H1 (cell line): ENCODE measurements around the gene SUB1. TPM values are rescaled to one million over a fixed set of nuclear protein-coding genes. Genes with fewer than 3 reads are reported as not detected.

ENCODE experiments used
- CTCF ChIA-PET: fragments of 300-600 bp; sonication (Branson Sonifier 250); formaldehyde crosslinking; loops from one replicate; lab custom pipeline; 2021; ENCODE audit not compliant: partially characterized antibody; lab: Charles Lee
- POLR2A ChIA-PET: fragments of 300-600 bp; sonication (Branson Sonifier 250); formaldehyde crosslinking; loops from one replicate; lab custom pipeline; 2021; ENCODE audit warnings: inconsistent platforms; ENCODE audit not compliant: partially characterized antibody; lab: Charles Lee
- DNase-seq, 2 experiments: peaks; one replicate each; pipeline versions ENCODE4 v3.0.0 to v3.0.0-alpha.2; 2010 to 2022; ENCODE audit warnings: low spot score in 2 of 2, low read depth in 1 of 2, mixed read lengths in 1 of 2
- FAIRE-seq: peaks from 2 replicates; lab custom pipeline; 2011; peaks lifted over from hg19 to GRCh38; lab: Jason Lieb, UNC
- H2AFZ ChIP-seq: 2 replicates; pipeline ENCODE4 v1.8.1; 2012; ENCODE audit warnings: low read length, inconsistent platforms
- H2AK5ac ChIP-seq: 2 replicates; pipeline ENCODE4 v1.6.1; 2013; ENCODE audit warnings: low read depth, low read length
- H2BK120ac ChIP-seq: replicated peaks from 2 replicates; pipeline ENCODE3; 2013; ENCODE audit warnings: low read depth, low read length, inconsistent platforms
- H2BK12ac ChIP-seq: 2 replicates; pipeline ENCODE4 v1.6.1; 2013; ENCODE audit warnings: low read depth, low read length
- H2BK15ac ChIP-seq: 2 replicates; pipeline ENCODE4 v1.6.1; 2013; ENCODE audit warnings: low read length
- H2BK20ac ChIP-seq: 2 replicates; pipeline ENCODE4 v1.6.1; 2013; ENCODE audit warnings: low read length
- H2BK5ac ChIP-seq: 2 replicates; pipeline ENCODE4 v1.6.1; 2013; ENCODE audit warnings: low read depth, low read length
- H3K14ac ChIP-seq: 2 replicates; pipeline ENCODE4 v1.6.1; 2013; ENCODE audit warnings: inconsistent platforms; ENCODE audit not compliant: insufficient read length
- H3K18ac ChIP-seq: 2 replicates; pipeline ENCODE4 v1.6.1; 2013; ENCODE audit warnings: low read length; ENCODE audit errors: extremely low read depth
- H3K23ac ChIP-seq: 2 replicates; pipeline ENCODE4 v1.6.1; 2013; ENCODE audit warnings: inconsistent platforms; ENCODE audit not compliant: insufficient read length
- H3K23me2 ChIP-seq: 2 replicates; pipeline ENCODE4 v1.6.1; 2013; ENCODE audit warnings: low read depth, low read length
- H3K27ac ChIP-seq: 2 replicates; pipeline ENCODE4 v1.6.1; 2011; ENCODE audit warnings: low read depth, low read length, inconsistent platforms
- H3K27me3 ChIP-seq, 4 experiments: replicated peaks in 1 of 4; 1 replicate in 1 of 4; 2 replicates in 3 of 4; pipeline versions ENCODE4 v1.6.1 to v1.8.1; 2011 to 2013; ENCODE audit warnings: low read length in 3 of 4, mild to moderate bottlenecking in 3 of 4, inconsistent platforms in 2 of 4, mixed read lengths in 2 of 4, moderate library complexity in 1 of 4; ENCODE audit not compliant: control insufficient read depth in 3 of 4, insufficient read depth in 3 of 4; ENCODE audit errors: extremely low read depth in 1 of 4
- H3K36me3 ChIP-seq, 4 experiments: 2 replicates each; pipeline versions ENCODE4 v1.6.1 to v1.8.1; 2011 to 2013; ENCODE audit warnings: mild to moderate bottlenecking in 4 of 4, low read length in 3 of 4, moderate library complexity in 2 of 4, control low read depth in 1 of 4, inconsistent platforms in 1 of 4; ENCODE audit not compliant: insufficient read depth in 4 of 4, control insufficient read depth in 2 of 4
- H3K4ac ChIP-seq: replicated peaks from 2 replicates; pipeline ENCODE3; 2013; ENCODE audit warnings: low read length, low read depth, mixed read lengths, inconsistent platforms; ENCODE audit not compliant: insufficient read length
- H3K4me1 ChIP-seq, 4 experiments: replicated peaks in 1 of 4; 1 replicate in 1 of 4; 2 replicates in 3 of 4; pipeline versions ENCODE4 v1.6.1 to v1.8.1; 2011 to 2013; ENCODE audit warnings: low read length in 3 of 4, inconsistent platforms in 2 of 4, mixed read lengths in 1 of 4; ENCODE audit not compliant: insufficient read depth in 4 of 4, control insufficient read depth in 3 of 4
- H3K4me2 ChIP-seq, 2 experiments: 2 replicates each; pipeline versions ENCODE4 v1.6.1 to v1.8.1; 2011 to 2013; ENCODE audit warnings: low read depth in 2 of 2, low read length in 2 of 2, control low read depth in 1 of 2, inconsistent platforms in 1 of 2, mild to moderate bottlenecking in 1 of 2; ENCODE audit not compliant: insufficient read depth in 1 of 2
- H3K4me3 ChIP-seq, 4 experiments: fragments of 200-600, 300-600 bp in 1 of 4; sonication (generic), shearing (Covaris generic), sonication (Bioruptor Twin) in 1 of 4; 2 replicates each; pipeline versions ENCODE4 v1.5.1 to v1.8.1; 2011 to 2016; ENCODE audit warnings: low read length in 4 of 4, low read depth in 3 of 4, control low read depth in 2 of 4, inconsistent platforms in 2 of 4, mild to moderate bottlenecking in 2 of 4, mixed read lengths in 1 of 4, moderate library complexity in 1 of 4; ENCODE audit not compliant: insufficient read depth in 2 of 4; ENCODE audit errors: extremely low read depth in 1 of 4
- H3K56ac ChIP-seq: replicated peaks from 2 replicates; pipeline ENCODE3; 2013; ENCODE audit warnings: low read depth, mild to moderate bottlenecking, mixed read lengths, low read length, inconsistent platforms; ENCODE audit not compliant: insufficient read length
- H3K79me1 ChIP-seq: 2 replicates; pipeline ENCODE4 v1.6.1; 2013; ENCODE audit warnings: low read depth, low read length, control low read depth
- H3K79me2 ChIP-seq, 2 experiments: 2 replicates each; pipeline versions ENCODE4 v1.6.1 to v1.8.1; 2012 to 2013; ENCODE audit warnings: low read length in 2 of 2, mild to moderate bottlenecking in 2 of 2, inconsistent platforms in 1 of 2; ENCODE audit not compliant: insufficient read depth in 2 of 2, control insufficient read depth in 1 of 2
- H3K9ac ChIP-seq, 4 experiments: replicated peaks in 1 of 4; 1 replicate in 1 of 4; 2 replicates in 3 of 4; pipeline versions ENCODE4 v1.6.1 to v1.8.1; 2011 to 2013; ENCODE audit warnings: low read depth in 3 of 4, low read length in 3 of 4, control low read depth in 2 of 4, mild to moderate bottlenecking in 2 of 4, moderate library complexity in 2 of 4, inconsistent platforms in 1 of 4; ENCODE audit errors: extremely low read depth in 1 of 4
- H3K9me3 ChIP-seq, 2 experiments: 2 replicates each; pipeline versions ENCODE4 v1.6.1 to v1.8.1; 2012 to 2013; ENCODE audit warnings: mild to moderate bottlenecking in 2 of 2, moderate library complexity in 2 of 2, control low read depth in 1 of 2, inconsistent platforms in 1 of 2, low read depth in 1 of 2, low read length in 1 of 2, mixed read lengths in 1 of 2; ENCODE audit not compliant: insufficient read depth in 2 of 2
- H4K20me1 ChIP-seq, 2 experiments: replicated peaks in 1 of 2; 2 replicates each; pipeline versions ENCODE3 to v1.8.1; 2011 to 2013; ENCODE audit warnings: inconsistent platforms in 2 of 2, low read length in 2 of 2, mild to moderate bottlenecking in 1 of 2; ENCODE audit not compliant: insufficient read depth in 2 of 2, control insufficient read depth in 1 of 2
- H4K5ac ChIP-seq: 2 replicates; pipeline ENCODE4 v1.6.1; 2013; ENCODE audit warnings: low read length, low read depth, mixed read lengths, inconsistent platforms; ENCODE audit not compliant: insufficient read length
- H4K8ac ChIP-seq: 2 replicates; pipeline ENCODE4 v1.8.0; 2013; ENCODE audit warnings: mild to moderate bottlenecking, moderate library complexity, low read length, inconsistent platforms; ENCODE audit not compliant: insufficient read depth; ENCODE audit errors: extremely low read depth
- H4K91ac ChIP-seq: replicated peaks from 2 replicates; pipeline ENCODE3; 2013; ENCODE audit warnings: low read length, mixed read lengths, inconsistent platforms; ENCODE audit not compliant: insufficient read length
- ATF3 ChIP-seq: IDR thresholded peaks from 2 replicates; pipeline ENCODE4 v1.6.1; 2011; ENCODE audit warnings: low read depth, mild to moderate bottlenecking, low read length; ENCODE audit not compliant: insufficient read depth
- BACH1 ChIP-seq: IDR thresholded peaks from 2 replicates; pipeline ENCODE4 v1.6.1; 2012; ENCODE audit warnings: low read length, improper control_type of control experiment
- HDAC6 ChIP-seq: IDR thresholded peaks from one replicate; pipeline ENCODE4 v1.7.1; 2012; ENCODE audit warnings: low read depth, mild to moderate bottlenecking, inconsistent platforms, low read length, moderate library complexity
- JUND ChIP-seq: IDR thresholded peaks from 2 replicates; pipeline ENCODE4 v1.6.1; 2011; ENCODE audit warnings: mild to moderate bottlenecking, improper control_type of control experiment, low read length
- RAD21 ChIP-seq, 2 experiments: IDR thresholded peaks in 1 of 2; conservative IDR thresholded peaks in 1 of 2; 2 replicates each; pipeline ENCODE4 v1.6.1; 2011; ENCODE audit warnings: low read depth in 2 of 2, low read length in 2 of 2, improper control_type of control experiment in 1 of 2, inconsistent platforms in 1 of 2, mild to moderate bottlenecking in 1 of 2, moderate library complexity in 1 of 2
- RNF2 ChIP-seq: fragments of 200-900, 300-1000 bp; sonication (generic); IDR thresholded peaks from 2 replicates; pipeline ENCODE4 v1.7.1; 2016; ENCODE audit warnings: borderline replicate concordance, low read depth, mild to moderate bottlenecking, antibody characterized with exemption, low read length; ENCODE audit not compliant: poor library complexity, severe bottlenecking; ENCODE audit errors: missing control alignments
- SIX5 ChIP-seq: IDR thresholded peaks from 2 replicates; pipeline ENCODE4 v1.6.1; 2011; ENCODE audit warnings: mild to moderate bottlenecking, low read depth, low read length
- SP2 ChIP-seq: IDR thresholded peaks from 2 replicates; pipeline ENCODE4 v1.6.1; 2012; ENCODE audit warnings: mild to moderate bottlenecking, low read length, inconsistent platforms
- TAF7 ChIP-seq: optimal IDR thresholded peaks from 2 replicates; pipeline ENCODE3; 2011; ENCODE audit warnings: low read depth, mild to moderate bottlenecking, inconsistent platforms, low read length, moderate library complexity, borderline replicate concordance
- TBP ChIP-seq: IDR thresholded peaks from 2 replicates; pipeline ENCODE4 v1.6.1; 2011; ENCODE audit warnings: low read depth, low read length, improper control_type of control experiment
- TEAD4 ChIP-seq: IDR thresholded peaks from 2 replicates; pipeline ENCODE4 v1.6.1; 2012; ENCODE audit warnings: low read depth, low read length, inconsistent platforms, mixed read lengths
- WGBS, 2 experiments: shearing (Covaris generic) in 1 of 2; methylation state at CpG; one replicate each; pipeline versions ENCODE4 v1.1.6 to v1.1.7; 2013 to 2015; ENCODE audit warnings: low lambda C conversion rate in 2 of 2, mixed read lengths in 2 of 2, inconsistent platforms in 1 of 2, low coverage in 1 of 2, missing lambda C conversion rate in 1 of 2; ENCODE audit not compliant: insufficient replicate concordance in 2 of 2, insufficient coverage in 1 of 2, insufficient read length in 1 of 2; ENCODE audit errors: extremely low coverage in 1 of 2, missing lambda C conversion rate in 1 of 2; 5-methylcytosine and 5-hydroxymethylcytosine counted together
- polyA plus RNA-seq, 7 experiments: library from polyadenylated mRNA; depleted of rRNA in 3 of 7; stranded (reverse) in 5 of 7; unstranded in 2 of 7; fragments of >200 nt in 5 of 7; fragments of 200-250 nt in 2 of 7; gene quantifications; 1 replicate in 5 of 7; 2 replicates in 1 of 7; 4 replicates in 1 of 7; pipeline versions ENCODE4 v1.2.1 to v1.2.3, GENCODE V29; 2011 to 2013; ENCODE audit warnings: missing spikeins in 2 of 7, mixed read lengths in 2 of 7
- total RNA-seq: library from RNA; stranded (reverse); fragmentation: NEBNext Ultra II Directional; extraction: Animal tissue kit (Norgen Biotek cat#: 25700); gene quantifications from 2 replicates; pipeline ENCODE4 v1.2.1, GENCODE V29; 2021

Gene SUB1
- total and polyA plus RNA-seq, 2 of the 8 experiments (the other 6 are each of a cell fraction or from before 2014, with no cell fraction given), result 83.9 to 325 TPM

DNA sequence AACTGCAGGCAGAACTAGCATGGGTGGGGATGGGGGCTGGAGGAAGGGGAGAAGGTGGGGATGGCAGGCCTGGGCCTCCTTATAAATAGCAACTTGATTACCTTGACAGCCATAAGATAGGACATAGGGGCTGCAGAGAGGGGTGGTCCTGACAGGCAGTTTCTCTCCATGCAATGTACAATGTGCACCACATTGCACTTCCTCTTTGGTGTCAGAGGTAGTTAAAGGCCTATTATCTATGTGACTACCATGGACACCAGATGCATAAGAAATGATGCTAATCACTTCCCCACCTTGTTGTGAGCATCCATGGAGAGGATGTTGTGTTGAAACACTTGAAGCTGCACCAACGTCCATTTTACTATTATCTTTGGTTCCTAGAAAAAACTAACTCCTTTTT, 20.2 kb upstream of the SUB1 start:
- no peak overlapping the region for H2BK120ac ChIP-seq
- POLR2A ChIA-PET, result no interaction called here
- no peak overlapping the region for H2BK5ac ChIP-seq
- no peak overlapping the region for H4K91ac ChIP-seq
- H3K14ac ChIP-seq, result no peak overlapping the region
- 64% methylated on average over 1 of the region's 1 CpG; no CpG with 5 or more reads in 1 of the 2 experiments for WGBS, 2 experiments
- no peak overlapping the region for H3K23ac ChIP-seq
- H4K8ac ChIP-seq, result no peak overlapping the region
- H3K27ac ChIP-seq, result no peak overlapping the region
- H2BK12ac ChIP-seq, result no peak overlapping the region
- no peak overlapping the region for H2BK20ac ChIP-seq
- H3K9ac ChIP-seq, result no peak overlapping the region
- no peaks in the 10 kb centered on the region for H3K4me1 ChIP-seq
- no peak overlapping the region for H2AFZ ChIP-seq
- no peak overlapping the region for H3K4me3 ChIP-seq
- no peaks in the 10 kb centered on the region for H3K27me3 ChIP-seq
- TF ChIP-seq SP2 (no peak), ATF3 (no peak), TEAD4 (no peak), RNF2 (no peak), TAF7 (no peak), JUND (no peak), TBP (no peak), BACH1 (no peak), SIX5 (no peak), RAD21 (IDR thresholded peaks at IDR 0.05 in 1 of 2, conservative IDR thresholded peaks at IDR 0.05 in 1 of 2; ENCODE audit: low read depth in 2 of 2, low read length in 2 of 2) (no peak), HDAC6 (no peak)
- H3K79me2 ChIP-seq, result no peaks in the 10 kb centered on the region
- FAIRE-seq (no peak), DNase-seq (no peak)
- H3K23me2 ChIP-seq, result no peaks in the 10 kb centered on the region
- no peaks in the 10 kb centered on the region for H3K36me3 ChIP-seq
- no peak overlapping the region for H4K5ac ChIP-seq
- H3K4me2 ChIP-seq, result no peak overlapping the region
- CTCF ChIA-PET, result interaction anchor here (1.2 kb wide), 1 partner anchor 76 kb away, joined by 4 read pairs; no protein-coding TSS in a partner anchor
- H3K56ac ChIP-seq, result no peak overlapping the region
- no peak overlapping the region for H2BK15ac ChIP-seq
- no peak overlapping the region for H3K4ac ChIP-seq
- H3K79me1 ChIP-seq, result no peaks in the 10 kb centered on the region
- no peak overlapping the region for H2AK5ac ChIP-seq
- no peaks in the 10 kb centered on the region for H4K20me1 ChIP-seq
- no peaks in the 10 kb centered on the region for H3K9me3 ChIP-seq
- H3K18ac ChIP-seq, result no peak overlapping the region
